DND-41 (cell line): Measurements from ENCODE around the gene POLR2B.

Source experiments
- ATAC-seq: fragments of 200-7000 bp; cut with Tn5 transposase; 3 replicates; pipeline ENCODE4 v1.9.1; 2021; ENCODE audit warnings: low read depth; ENCODE audit not compliant: insufficient read depth
- DNase-seq: peaks from one replicate; pipeline ENCODE4 v3.0.0-alpha.2; 2020
- H2AFZ ChIP-seq: 2 replicates; pipeline ENCODE4 v1.6.0; 2012; ENCODE audit warnings: low read depth, low read length
- H3K27ac ChIP-seq: 2 replicates; pipeline ENCODE4 v1.5.1; 2012; ENCODE audit warnings: low read length, inconsistent platforms
- H3K27me3 ChIP-seq: fragments of 200-600 bp; sonication (generic); 2 replicates; pipeline ENCODE4 v1.6.0; 2012; ENCODE audit warnings: low read length, mild to moderate bottlenecking, inconsistent platforms; ENCODE audit not compliant: insufficient read depth, poor library complexity
- H3K36me3 ChIP-seq: 2 replicates; pipeline ENCODE4 v1.5.1; 2012; ENCODE audit warnings: low read length, inconsistent platforms; ENCODE audit not compliant: insufficient read depth
- H3K4me1 ChIP-seq: 2 replicates; pipeline ENCODE4 v1.5.1; 2012; ENCODE audit warnings: mild to moderate bottlenecking, low read length; ENCODE audit not compliant: insufficient read depth
- H3K4me2 ChIP-seq: 2 replicates; pipeline ENCODE4 v1.6.0; 2012; ENCODE audit warnings: mild to moderate bottlenecking, moderate library complexity, low read length, inconsistent platforms; ENCODE audit not compliant: insufficient read depth
- H3K4me3 ChIP-seq, 2 experiments: fragments of 200-600 bp in 1 of 2; shearing (Covaris generic) in 1 of 2; 2 replicates each; pipeline ENCODE4 v1.5.1; 2012 to 2016; ENCODE audit warnings: inconsistent platforms in 2 of 2, low read length in 2 of 2, mild to moderate bottlenecking in 2 of 2, low read depth in 1 of 2, moderate library complexity in 1 of 2
- H3K79me2 ChIP-seq: 2 replicates; pipeline ENCODE4 v1.6.0; 2012; ENCODE audit warnings: low read length, inconsistent platforms; ENCODE audit not compliant: insufficient read depth
- H3K9ac ChIP-seq: 2 replicates; pipeline ENCODE4 v1.6.0; 2012; ENCODE audit warnings: low read depth, mild to moderate bottlenecking, inconsistent platforms, low read length, moderate library complexity
- H3K9me3 ChIP-seq: 2 replicates; pipeline ENCODE4 v1.5.1; 2012; ENCODE audit warnings: low read length, moderate library complexity, mild to moderate bottlenecking, inconsistent platforms; ENCODE audit not compliant: insufficient read depth, severe bottlenecking
- H4K20me1 ChIP-seq: 2 replicates; pipeline ENCODE4 v1.6.0; 2012; ENCODE audit warnings: low read length; ENCODE audit not compliant: insufficient read depth
- EZH2 ChIP-seq: IDR thresholded peaks from 3 replicates; pipeline ENCODE4 v1.6.1; 2012; ENCODE audit warnings: borderline replicate concordance, low read depth, mild to moderate bottlenecking, moderate library complexity, low read length, inconsistent platforms; ENCODE audit not compliant: severe bottlenecking
- TF ChIP-seq, protein P1 (sequence below): IDR thresholded peaks from 2 replicates; pipeline ENCODE4 v1.5.1; 2012; ENCODE audit warnings: borderline replicate concordance, low read length, moderate library complexity, mild to moderate bottlenecking; ENCODE audit not compliant: poor library complexity, severe bottlenecking; ENCODE audit errors: extremely low read depth

POLR2B gene

DNA sequence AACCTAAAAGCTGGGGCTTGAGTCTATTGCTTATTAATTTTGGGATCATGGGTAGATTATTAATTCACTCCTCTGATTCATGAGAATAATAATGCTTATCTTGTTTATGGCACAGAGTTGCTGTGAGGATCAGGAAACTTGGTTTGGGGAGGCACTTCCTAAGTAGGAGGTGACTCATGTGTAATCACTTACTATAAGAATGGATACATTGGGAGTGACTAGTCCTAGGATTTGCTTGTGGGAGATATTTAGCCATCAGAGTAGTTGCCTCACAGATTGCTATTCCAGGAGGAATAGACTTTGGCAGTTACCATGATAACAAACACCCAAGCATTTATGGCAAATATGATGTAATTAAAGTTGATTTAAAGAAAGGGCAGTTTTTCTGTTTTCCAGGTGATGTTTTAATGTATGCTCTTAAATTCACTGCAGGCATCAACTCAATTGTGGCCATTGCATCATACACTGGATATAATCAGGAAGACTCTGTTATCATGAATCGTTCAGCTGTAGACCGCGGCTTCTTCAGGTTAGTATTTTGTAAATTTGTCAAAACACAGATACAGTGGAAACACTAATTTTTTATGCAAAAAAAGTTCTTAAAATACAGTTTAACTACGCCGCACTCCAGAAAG, 41.9 kb downstream of the POLR2B start:
- DNase-seq (no peak), ATAC-seq (no peak)
- no peaks in the 10 kb centered on the region for H3K79me2 ChIP-seq
- peaks cover 94% of the 10 kb centered on the region for H3K36me3 ChIP-seq
- H2AFZ ChIP-seq, result no peak overlapping the region
- 0 out of 2 replicates have a peak, but pooled peaks cover 3% of the 10 kb centered on the region for H4K20me1 ChIP-seq
- H3K27ac ChIP-seq, result no peak overlapping the region
- no peaks in the 10 kb centered on the region for H3K27me3 ChIP-seq
- no peak overlapping the region for H3K4me2 ChIP-seq
- no peak for TF ChIP-seq EZH2
- TF ChIP-seq, protein P1, sequence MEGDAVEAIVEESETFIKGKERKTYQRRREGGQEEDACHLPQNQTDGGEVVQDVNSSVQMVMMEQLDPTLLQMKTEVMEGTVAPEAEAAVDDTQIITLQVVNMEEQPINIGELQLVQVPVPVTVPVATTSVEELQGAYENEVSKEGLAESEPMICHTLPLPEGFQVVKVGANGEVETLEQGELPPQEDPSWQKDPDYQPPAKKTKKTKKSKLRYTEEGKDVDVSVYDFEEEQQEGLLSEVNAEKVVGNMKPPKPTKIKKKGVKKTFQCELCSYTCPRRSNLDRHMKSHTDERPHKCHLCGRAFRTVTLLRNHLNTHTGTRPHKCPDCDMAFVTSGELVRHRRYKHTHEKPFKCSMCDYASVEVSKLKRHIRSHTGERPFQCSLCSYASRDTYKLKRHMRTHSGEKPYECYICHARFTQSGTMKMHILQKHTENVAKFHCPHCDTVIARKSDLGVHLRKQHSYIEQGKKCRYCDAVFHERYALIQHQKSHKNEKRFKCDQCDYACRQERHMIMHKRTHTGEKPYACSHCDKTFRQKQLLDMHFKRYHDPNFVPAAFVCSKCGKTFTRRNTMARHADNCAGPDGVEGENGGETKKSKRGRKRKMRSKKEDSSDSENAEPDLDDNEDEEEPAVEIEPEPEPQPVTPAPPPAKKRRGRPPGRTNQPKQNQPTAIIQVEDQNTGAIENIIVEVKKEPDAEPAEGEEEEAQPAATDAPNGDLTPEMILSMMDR, result no peak
- H3K9me3 ChIP-seq, result no peaks in the 10 kb centered on the region
- H3K4me1 ChIP-seq, result no peaks in the 10 kb centered on the region
- no peak overlapping the region for H3K4me3 ChIP-seq
- H3K9ac ChIP-seq, result no peak overlapping the region

- no peaks in the 10 kb centered on the region for H3K79me2 ChIP-seq
- no peaks in the 10 kb centered on the region for H3K27me3 ChIP-seq
- 0 out of 2 replicates have a peak, but pooled peaks cover 3% of the 10 kb centered on the region for H4K20me1 ChIP-seq
- no peak overlapping the region for H2AFZ ChIP-seq
- no peak overlapping the region for H3K4me3 ChIP-seq
- no peaks in the 10 kb centered on the region for H3K9me3 ChIP-seq
- H3K4me1 ChIP-seq, result no peaks in the 10 kb centered on the region
- no peak overlapping the region for H3K4me2 ChIP-seq
- H3K27ac ChIP-seq, result no peak overlapping the region
- DNase-seq, result no peak
- TF ChIP-seq EZH2, result no peak
- TF ChIP-seq, protein P1, result no peak
- no peak overlapping the region for H3K9ac ChIP-seq
- H3K36me3 ChIP-seq, result peaks cover 96% of the 10 kb centered on the region
- ATAC-seq, result no peak
Measured at GRCh38 chr4:57023104-57023503, 44.4 kb downstream of the POLR2B start.

DNA sequence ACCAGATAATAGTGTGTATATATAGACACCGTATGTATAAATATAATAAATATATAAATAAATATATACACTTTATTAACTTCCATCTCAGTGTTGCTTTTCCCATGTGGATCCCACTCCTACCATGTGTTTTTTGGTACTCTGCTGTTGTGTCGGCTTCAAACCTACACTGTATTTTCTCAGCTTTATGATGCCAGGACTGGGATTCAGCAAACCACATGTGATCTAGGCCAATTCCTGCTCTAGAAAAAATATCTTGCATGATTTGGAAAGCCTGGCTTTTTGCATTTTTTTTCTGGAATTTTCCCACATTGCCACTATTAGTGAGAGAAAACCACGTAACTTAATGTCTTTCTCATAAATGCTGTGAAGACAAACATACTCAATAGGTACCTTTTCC, 55.8 kb downstream of the POLR2B start:
- no peaks in the 10 kb centered on the region for H3K27me3 ChIP-seq
- H3K4me2 ChIP-seq, result no peak overlapping the region
- H3K9ac ChIP-seq, result no peak overlapping the region
- H3K9me3 ChIP-seq, result no peaks in the 10 kb centered on the region
- ATAC-seq (no peak), DNase-seq (no peak)
- H3K36me3 ChIP-seq, result peaks cover 30% of the 10 kb centered on the region
- H2AFZ ChIP-seq, result no peak overlapping the region
- H3K27ac ChIP-seq, result no peak overlapping the region
- no peaks in the 10 kb centered on the region for H3K4me1 ChIP-seq
- H3K79me2 ChIP-seq, result no peaks in the 10 kb centered on the region
- H4K20me1 ChIP-seq, result no peaks in the 10 kb centered on the region
- TF ChIP-seq EZH2, result no peak
- TF ChIP-seq, protein P1, result no peak
- H3K4me3 ChIP-seq, result no peak overlapping the region
